Dermis lymphatic vessel endothelial cell (primary cell): ENCODE results near the gene ABCB1. TPM values are rescaled to one million over a fixed set of nuclear protein-coding genes. Genes with fewer than 3 reads are reported as not detected.

Experiments
- total RNA-seq: library from RNA; depleted of rRNA; stranded (reverse); fragments of >200 nt; gene quantifications from 2 replicates; pipeline ENCODE4 v1.2.1, GENCODE V29; 2014

ABCB1 gene
- total RNA-seq, result 0.26 and 0.87 TPM in 2 replicates

GRCh38 chr7:87600130-87601124, at the start of gene ABCB1:
Gene ABCB1 (minus strand): TSS chr7:87600884. CDS start chr7:87600184, 700 bp downstream.

GRCh38 chr7:87475359-87476178, 125.1 kb downstream of the ABCB1 start, which contains the start of gene ABCB4:
Gene ABCB4 (minus strand): TSS chr7:87475680. CDS start chr7:87475465, 215 bp downstream.

Other genes with a start within 250 kb of the ABCB1 start
- under 0.01 TPM in 1 of 2 replicates, not detected in the other for gene ABCB4, start 125.2 kb downstream of the ABCB1 start, total RNA-seq
- under 0.01 and 0.11 TPM in 2 replicates for gene RUNDC3B, start 27.5 kb upstream of the ABCB1 start, total RNA-seq